Upper lobe of right lung (tissue), 1 donor: ENCODE data around the gene LGALS3BP. TPM values are rescaled to one million over a fixed set of nuclear protein-coding genes. Genes with fewer than 3 reads are reported as not detected.
A peak's percentile ranks its signal among the peaks of the same experiment; 100 is the strongest.
"Not testable (repeated sequence)": the region's sequence is repeated elsewhere in the genome, so short reads cannot be mapped to it uniquely, and the experiment has no call there.

Source experiments
- ATAC-seq: fragments of 200-7000 bp; cut with Tn5 transposase; one replicate; pipeline ENCODE4 v1.9.1; 2020; ENCODE audit warnings: mild to moderate bottlenecking, moderate library complexity
- DNase-seq: peaks from one replicate; pipeline ENCODE4 v3.0.0-alpha.2; 2020
- H3K27ac ChIP-seq: fragments of 200-600 bp; one replicate; pipeline ENCODE4 v1.8.0; 2022
- H3K27me3 ChIP-seq: fragments of 200-600 bp; one replicate; pipeline ENCODE4 v1.8.0; 2022; ENCODE audit warnings: mild to moderate bottlenecking
- H3K36me3 ChIP-seq: fragments of 200-600 bp; one replicate; pipeline ENCODE4 v1.8.0; 2022
- H3K4me1 ChIP-seq: fragments of 200-600 bp; one replicate; pipeline ENCODE4 v1.8.0; 2022
- H3K4me3 ChIP-seq: fragments of 200-600 bp; one replicate; pipeline ENCODE4 v1.8.0; 2022; ENCODE audit warnings: mild to moderate bottlenecking
- H3K9me3 ChIP-seq: fragments of 200-600 bp; one replicate; pipeline ENCODE4 v1.8.0; 2022
- CTCF ChIP-seq: fragments of 200-600 bp; IDR thresholded peaks from one replicate; pipeline ENCODE4 v1.8.0; 2022; ENCODE audit warnings: antibody characterized with exemption
- intact Hi-C: fragments of 100-400 bp; cut with DNase I; formaldehyde crosslinking; loops from one replicate; pipeline ENCODE4 v1.11.0; 2022
- total RNA-seq: library from RNA; stranded (reverse); fragmentation: NEBNext Ultra II Directional; extraction: Animal tissue kit (Norgen Biotek cat#: 25700); gene quantifications from one replicate; pipeline ENCODE4 v1.2.1, GENCODE V29; 2021
- donor health status: DM: no; HTN: yes; CAD: no; lungs with severe emphysema.

Gene LGALS3BP
- total RNA-seq, 1 donor from 2014 or later: 405 TPM

GRCh38 chr17:78965491-78965924 is 14.2 kb downstream of the LGALS3BP start:
- TF ChIP-seq CTCF: no peak
- Histone ChIP-seq H3K27me3 (no peaks in the 10 kb centered on the region), H3K9me3 (no peaks in the 10 kb centered on the region), H3K27ac (no peak overlapping the region), H3K36me3 (no peaks in the 10 kb centered on the region), H3K4me1 (peaks cover 3% of the 10 kb centered on the region), H3K4me3 (no peak overlapping the region)
- intact Hi-C loops: no loop called here
- ATAC-seq (no peak), DNase-seq (no peak)

GRCh38 chr17:78963378-78963777 is 16.3 kb downstream of the LGALS3BP start:
- Histone ChIP-seq H3K9me3 (no peaks in the 10 kb centered on the region), H3K36me3 (no peaks in the 10 kb centered on the region), H3K27ac (no peak overlapping the region), H3K4me3 (no peak overlapping the region), H3K4me1 (peaks cover 3% of the 10 kb centered on the region), H3K27me3 (no peaks in the 10 kb centered on the region)
- DNase-seq (no peak), ATAC-seq (no peak)
- intact Hi-C loops: no loop called here
- TF ChIP-seq CTCF: no peak

DNA sequence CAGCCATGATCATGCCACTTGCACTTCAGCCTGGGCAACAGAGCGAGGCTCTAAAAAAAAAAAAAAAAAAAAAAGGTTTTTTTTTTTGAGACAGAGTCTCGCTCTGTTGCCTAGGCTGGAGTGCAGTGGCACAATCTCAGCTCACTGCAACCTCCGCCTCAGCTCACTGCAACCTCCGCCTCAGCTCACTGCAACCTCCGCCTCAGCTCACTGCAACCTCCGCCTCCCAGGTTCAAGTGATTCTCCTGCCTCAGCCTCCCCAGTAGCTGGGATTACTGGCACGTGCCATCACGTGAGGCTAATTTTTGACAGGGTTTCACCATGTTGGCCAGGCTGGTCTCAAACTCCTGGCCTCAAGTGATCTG is 16.8 kb downstream of the LGALS3BP start:
- H3K4me3 ChIP-seq, H3K4me1 ChIP-seq, H3K9me3 ChIP-seq, H3K36me3 ChIP-seq, H3K27ac ChIP-seq, H3K27me3 ChIP-seq, intact Hi-C loops, DNase-seq, ATAC-seq: not testable (repeated sequence)

DNA sequence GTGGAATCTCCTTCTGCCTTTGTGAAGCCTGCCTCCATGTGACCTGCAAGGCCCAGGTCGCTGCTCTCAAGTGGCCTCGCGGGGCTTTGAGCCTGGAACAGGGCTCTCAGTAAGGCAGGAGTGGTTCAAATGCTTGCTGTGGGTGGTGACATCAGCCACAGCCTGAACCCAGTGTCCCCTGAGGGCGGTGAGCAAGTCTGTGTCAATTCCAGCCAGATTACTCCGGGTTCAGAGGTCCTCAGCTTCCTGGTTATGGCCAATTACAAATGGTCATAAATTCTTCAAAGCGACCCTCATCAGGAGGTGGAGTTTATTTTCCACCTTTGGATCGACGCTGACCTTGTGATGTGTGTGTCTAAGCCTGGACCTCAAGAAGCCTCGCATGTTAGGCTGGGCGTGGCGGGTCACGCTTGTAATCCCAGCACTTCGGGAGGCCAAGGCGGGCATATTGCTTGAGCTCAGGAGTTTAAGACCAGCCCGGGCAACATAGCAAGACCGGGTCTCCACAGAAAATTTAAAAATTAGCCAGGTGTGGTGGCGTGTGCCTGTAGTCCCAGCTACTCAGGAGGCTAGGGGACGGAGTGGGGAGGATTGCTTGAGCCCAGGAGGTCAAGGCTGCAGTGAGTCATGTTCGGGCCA is 17.3 kb downstream of the LGALS3BP start:
- Histone ChIP-seq H3K4me1 (peaks cover 3% of the 10 kb centered on the region), H3K4me3 (no peak overlapping the region), H3K9me3 (no peaks in the 10 kb centered on the region), H3K27ac (no peak overlapping the region), H3K36me3 (no peaks in the 10 kb centered on the region), H3K27me3 (no peaks in the 10 kb centered on the region)
- peak; percentile 20 for ATAC-seq
- intact Hi-C loops: no loop called here
- DNase-seq: no peak
- no peak for TF ChIP-seq CTCF

GRCh38 chr17:78961571-78961970 is 18.2 kb downstream of the LGALS3BP start:
- Histone ChIP-seq H3K36me3 (no peaks in the 10 kb centered on the region), H3K4me3 (no peak overlapping the region), H3K27ac (no peak overlapping the region), H3K4me1 (peaks cover 3% of the 10 kb centered on the region), H3K9me3 (no peaks in the 10 kb centered on the region), H3K27me3 (no peaks in the 10 kb centered on the region)
- DNase-seq (no peak), ATAC-seq (no peak)
- intact Hi-C loops: no loop called here
- TF ChIP-seq CTCF: no peak

DNA sequence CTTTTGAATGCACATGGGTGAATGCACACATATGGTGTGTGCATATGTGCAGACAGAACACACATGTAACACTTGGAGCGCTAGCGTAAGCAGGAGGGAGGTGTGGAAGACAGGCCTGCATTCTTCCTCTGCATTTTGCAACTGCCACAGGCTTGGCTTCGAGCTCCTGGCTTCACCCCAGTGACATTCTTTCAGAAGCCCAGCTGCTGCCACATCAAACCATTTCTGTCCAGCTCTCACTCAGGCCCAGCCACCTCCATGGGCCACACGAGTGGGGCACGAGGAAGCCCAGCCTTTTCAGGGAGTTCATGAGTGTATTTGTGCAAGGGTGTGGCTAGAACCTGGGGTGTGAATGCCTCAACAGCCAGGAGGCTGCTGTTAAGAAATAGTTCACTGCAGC is 18.8 kb downstream of the LGALS3BP start:
- Histone ChIP-seq H3K27me3 (no peaks in the 10 kb centered on the region), H3K36me3 (no peaks in the 10 kb centered on the region), H3K4me1 (peaks cover 3% of the 10 kb centered on the region), H3K4me3 (no peak overlapping the region), H3K9me3 (no peaks in the 10 kb centered on the region), H3K27ac (no peak overlapping the region)
- peak; percentile 81 for DNase-seq
- no peak for TF ChIP-seq CTCF
- intact Hi-C loops: no loop called here
- ATAC-seq: peak; percentile 90
